CD14-positive monocyte (primary cell): ENCODE results near the gene PPP3CA. TPM values are rescaled to one million over a fixed set of nuclear protein-coding genes. Genes with fewer than 3 reads are reported as not detected.
A peak's percentile ranks its signal among the peaks of the same experiment; 100 is the strongest.

Source experiments
- DNase-seq, 3 donors: peaks; one replicate each; pipeline ENCODE4 v3.0.0-alpha.2; 2011 to 2022
- H2AFZ ChIP-seq: 2 replicates; pipeline ENCODE4 v1.6.0; 2012; ENCODE audit warnings: mild to moderate bottlenecking, low read depth, low read length, inconsistent platforms; ENCODE audit not compliant: insufficient read depth, poor library complexity, severe bottlenecking
- H3K27ac ChIP-seq, 2 donors: 1 replicate in 1 of 2; 2 replicates in 1 of 2; pipeline ENCODE4 v1.5.1; 2012 to 2013; ENCODE audit warnings: low read length in 2 of 2, control low read depth in 1 of 2, inconsistent platforms in 1 of 2, low read depth in 1 of 2, mild to moderate bottlenecking in 1 of 2
- H3K27me3 ChIP-seq, 2 donors: one replicate each; pipeline versions ENCODE4 v1.6.0 to v1.6.1; 2011 to 2013; ENCODE audit warnings: low read length in 2 of 2; ENCODE audit not compliant: control insufficient read depth in 2 of 2, insufficient read depth in 2 of 2
- H3K36me3 ChIP-seq, 2 donors: replicated peaks in 1 of 2; 1 replicate in 1 of 2; 2 replicates in 1 of 2; pipeline versions ENCODE4 v1.5.1 to v1.6.1; 2012 to 2013; ENCODE audit warnings: low read length in 2 of 2, control low read depth in 1 of 2, inconsistent platforms in 1 of 2, mild to moderate bottlenecking in 1 of 2; ENCODE audit not compliant: insufficient read depth in 2 of 2, control insufficient read depth in 1 of 2
- H3K4me1 ChIP-seq, 2 donors: 1 replicate in 1 of 2; 2 replicates in 1 of 2; pipeline versions ENCODE4 v1.5.1 to v1.6.1; 2012 to 2013; ENCODE audit warnings: low read length in 2 of 2, control low read depth in 1 of 2, inconsistent platforms in 1 of 2, mild to moderate bottlenecking in 1 of 2, moderate library complexity in 1 of 2; ENCODE audit not compliant: insufficient read depth in 2 of 2, control insufficient read depth in 1 of 2
- H3K4me2 ChIP-seq: replicated peaks from 2 replicates; pipeline ENCODE3; 2012; ENCODE audit warnings: low read length, moderate library complexity, mild to moderate bottlenecking; ENCODE audit not compliant: poor library complexity, severe bottlenecking; ENCODE audit errors: extremely low read depth
- H3K4me3 ChIP-seq, 3 experiments: fragments of 200-600 bp in 1 of 3; sonication (generic) in 1 of 3; replicated peaks in 1 of 3; 1 replicate in 2 of 3; 2 replicates in 1 of 3; pipeline ENCODE4 v1.5.1; 2011 to 2013; ENCODE audit warnings: low read length in 3 of 3, mild to moderate bottlenecking in 3 of 3, control low read depth in 2 of 3, low read depth in 2 of 3, inconsistent platforms in 1 of 3, moderate library complexity in 1 of 3
- H3K79me2 ChIP-seq: 2 replicates; pipeline ENCODE4 v1.6.0; 2012; ENCODE audit warnings: mild to moderate bottlenecking, control low read depth, inconsistent platforms, low read length, moderate library complexity; ENCODE audit not compliant: insufficient read depth
- H3K9ac ChIP-seq: 2 replicates; pipeline ENCODE4 v1.6.0; 2017; ENCODE audit warnings: low read length, mild to moderate bottlenecking; ENCODE audit not compliant: insufficient read depth, poor library complexity, severe bottlenecking
- H3K9me3 ChIP-seq, 2 donors: replicated peaks in 1 of 2; 1 replicate in 1 of 2; 2 replicates in 1 of 2; pipeline versions ENCODE4 v1.5.1 to v1.6.1; 2012 to 2013; ENCODE audit warnings: low read length in 2 of 2, control low read depth in 1 of 2; ENCODE audit not compliant: control insufficient read depth in 1 of 2, insufficient read depth in 1 of 2
- H4K20me1 ChIP-seq: 2 replicates; pipeline ENCODE4 v1.6.0; 2012; ENCODE audit warnings: mild to moderate bottlenecking, low read length, control low read depth, moderate library complexity; ENCODE audit not compliant: insufficient read depth
- H3K27ac Mint-ChIP-seq, 7 donors: one replicate each; pipeline ENCODE4 v1.8.0; 2020; ENCODE audit warnings: mild to moderate bottlenecking in 7 of 7, mixed read lengths in 7 of 7, moderate library complexity in 6 of 7, inconsistent platforms in 2 of 7
- H3K27me3 Mint-ChIP-seq, 3 donors: one replicate each; pipeline ENCODE4 v1.8.0; 2021 to 2022; ENCODE audit warnings: low read depth in 3 of 3, mild to moderate bottlenecking in 3 of 3, mixed read lengths in 3 of 3, moderate library complexity in 3 of 3, inconsistent platforms in 1 of 3
- H3K36me3 Mint-ChIP-seq, 2 donors: one replicate each; pipeline ENCODE4 v1.8.0; 2020; ENCODE audit warnings: mixed read lengths in 2 of 2, inconsistent platforms in 1 of 2, mild to moderate bottlenecking in 1 of 2
- H3K4me1 Mint-ChIP-seq: one replicate; pipeline ENCODE4 v1.8.0; 2020; ENCODE audit warnings: mild to moderate bottlenecking, mixed read lengths
- H3K4me3 Mint-ChIP-seq, 2 donors: one replicate each; pipeline ENCODE4 v1.8.0; 2020; ENCODE audit warnings: mild to moderate bottlenecking in 2 of 2, mixed read lengths in 2 of 2, moderate library complexity in 1 of 2
- H3K9me3 Mint-ChIP-seq, 7 donors: one replicate each; pipeline ENCODE4 v1.8.0; 2020 to 2022; ENCODE audit warnings: mixed read lengths in 7 of 7, mild to moderate bottlenecking in 6 of 7, moderate library complexity in 6 of 7, inconsistent platforms in 2 of 7
- CTCF ChIP-seq: fragments of 200-600 bp; IDR thresholded peaks from one replicate; pipeline ENCODE4 v1.8.0; 2022; ENCODE audit warnings: antibody characterized with exemption, mild to moderate bottlenecking
- WGBS: methylation state at CpG from one replicate; pipeline ENCODE4 v1.1.5; 2013; ENCODE audit warnings: missing lambda C conversion rate; ENCODE audit not compliant: insufficient coverage; 5-methylcytosine and 5-hydroxymethylcytosine counted together
- intact Hi-C, 2 donors: fragments of 100-400 bp; cut with micrococcal nuclease; formaldehyde crosslinking; loops; one replicate each; pipeline versions ENCODE4 v1.15.0 to v1.15.1; 2023
- polyA plus RNA-seq, 3 donors: library from polyadenylated mRNA; depleted of rRNA in 1 of 3; unstranded in 2 of 3; stranded (reverse) in 1 of 3; fragments of 300-500 nt in 2 of 3; fragments of >200 nt in 1 of 3; fragmentation: Illumina TruSeq in 2 of 3; gene quantifications; 1 replicate in 2 of 3; 2 replicates in 1 of 3; pipeline ENCODE4 v1.2.3, GENCODE V29; 2012 to 2021

PPP3CA gene
- polyA plus RNA-seq, 3 donors, result 5.1 to 9.7 (median 8.9) TPM

GRCh38 chr4:101328063-101328602 is 19.2 kb downstream of the PPP3CA start:
- Mint-ChIP-seq H3K27me3 (no peaks in the 10 kb centered on the region), H3K4me1 (peaks cover 28% of the 10 kb centered on the region), H3K9me3 (peaks cover 0 to 3% (median 0%) of the 10 kb centered on the region in 7 donors), H3K27ac (peak overlapping the region in 3 of 7 donors; percentile 23 to 67 (median 48)), H3K36me3 (peaks cover 1 to 5% of the 10 kb centered on the region in 2 donors), H3K4me3 (no peak overlapping the region)
- intact Hi-C loops, result no loop called here
- peaks cover 99% of the 10 kb centered on the region for H3K79me2 ChIP-seq
- no peak overlapping the region for H3K4me3 ChIP-seq
- peaks cover 100% of the 10 kb centered on the region for H4K20me1 ChIP-seq
- no peak overlapping the region for H3K9ac ChIP-seq
- H3K27ac ChIP-seq, result no peak overlapping the region
- no peak overlapping the region for H3K4me2 ChIP-seq
- no peak for TF ChIP-seq CTCF
- no peaks in the 10 kb centered on the region for H3K27me3 ChIP-seq
- no peak overlapping the region for H2AFZ ChIP-seq
- H3K4me1 ChIP-seq, result no peaks in the 10 kb centered on the region
- DNase-seq, result no peak
- H3K9me3 ChIP-seq, result no peaks in the 10 kb centered on the region
- H3K36me3 ChIP-seq, result no peaks in the 10 kb centered on the region
- WGBS, result 41% methylated on average over 2 of the region's 4 CpGs

- H3K36me3 ChIP-seq, result no peaks in the 10 kb centered on the region
- H3K4me3 Mint-ChIP-seq, result no peak overlapping the region
- no peak overlapping the region for H3K4me3 ChIP-seq
- H4K20me1 ChIP-seq, result peaks cover 100% of the 10 kb centered on the region
- H3K79me2 ChIP-seq, result peaks cover 99% of the 10 kb centered on the region
- no peaks in the 10 kb centered on the region for H3K9me3 ChIP-seq
- H3K4me1 ChIP-seq, result peaks cover 4 to 12% of the 10 kb centered on the region in 2 donors
- no peaks in the 10 kb centered on the region for H3K27me3 ChIP-seq
- no peak overlapping the region for H3K27ac ChIP-seq
- 100% methylated on average over 1 of the region's 1 CpG for WGBS
- H2AFZ ChIP-seq, result no peak overlapping the region
- H3K4me1 Mint-ChIP-seq, result peaks cover 38% of the 10 kb centered on the region
- no peak for TF ChIP-seq CTCF
- peaks cover 0 to 3% (median 0%) of the 10 kb centered on the region in 7 donors for H3K9me3 Mint-ChIP-seq
- H3K27me3 Mint-ChIP-seq, result no peaks in the 10 kb centered on the region
- no peak overlapping the region for H3K9ac ChIP-seq
- no peak overlapping the region for H3K4me2 ChIP-seq
- intact Hi-C loops, result no loop called here
- no peak overlapping the region for H3K27ac Mint-ChIP-seq
- no peak for DNase-seq
- H3K36me3 Mint-ChIP-seq, result peaks cover 1 to 2% of the 10 kb centered on the region in 2 donors
Observed at GRCh38 chr4:101326576-101326975, 20.8 kb downstream of the PPP3CA start.
